ENCODE measurements around the gene L3MBTL4.

L3MBTL4 gene

DNA sequence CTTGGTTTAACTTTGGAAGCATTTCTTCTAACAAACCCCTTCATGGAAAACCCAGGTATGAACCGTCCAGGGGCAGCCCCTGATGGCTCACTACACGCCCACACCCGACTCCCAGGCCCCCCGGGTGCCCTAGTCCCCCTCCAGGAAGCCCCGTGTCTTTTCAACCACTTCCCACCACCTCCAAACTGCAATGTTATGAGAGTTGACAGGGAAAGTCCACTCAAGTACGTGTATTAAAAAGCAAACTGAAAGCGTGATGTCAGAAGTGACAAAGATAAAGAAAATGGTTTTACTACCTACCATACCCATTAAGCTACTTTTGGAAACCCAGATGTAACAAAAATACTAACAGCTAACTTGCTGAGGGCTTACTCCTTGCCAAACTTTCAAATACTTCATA is 51.5 kb downstream of the L3MBTL4 start:
- TF ChIP-seq, protein P1, sequence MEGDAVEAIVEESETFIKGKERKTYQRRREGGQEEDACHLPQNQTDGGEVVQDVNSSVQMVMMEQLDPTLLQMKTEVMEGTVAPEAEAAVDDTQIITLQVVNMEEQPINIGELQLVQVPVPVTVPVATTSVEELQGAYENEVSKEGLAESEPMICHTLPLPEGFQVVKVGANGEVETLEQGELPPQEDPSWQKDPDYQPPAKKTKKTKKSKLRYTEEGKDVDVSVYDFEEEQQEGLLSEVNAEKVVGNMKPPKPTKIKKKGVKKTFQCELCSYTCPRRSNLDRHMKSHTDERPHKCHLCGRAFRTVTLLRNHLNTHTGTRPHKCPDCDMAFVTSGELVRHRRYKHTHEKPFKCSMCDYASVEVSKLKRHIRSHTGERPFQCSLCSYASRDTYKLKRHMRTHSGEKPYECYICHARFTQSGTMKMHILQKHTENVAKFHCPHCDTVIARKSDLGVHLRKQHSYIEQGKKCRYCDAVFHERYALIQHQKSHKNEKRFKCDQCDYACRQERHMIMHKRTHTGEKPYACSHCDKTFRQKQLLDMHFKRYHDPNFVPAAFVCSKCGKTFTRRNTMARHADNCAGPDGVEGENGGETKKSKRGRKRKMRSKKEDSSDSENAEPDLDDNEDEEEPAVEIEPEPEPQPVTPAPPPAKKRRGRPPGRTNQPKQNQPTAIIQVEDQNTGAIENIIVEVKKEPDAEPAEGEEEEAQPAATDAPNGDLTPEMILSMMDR (IDR thresholded peaks at IDR 0.05; ENCODE audit: insufficient read depth, low read length, missing control alignments) = no peak
- POLR2A ChIA-PET = no interaction called here
- no peak for DNase-seq (ENCODE audit: low read depth, low spot score)
- H3K4me3 ChIP-seq (ENCODE audit: low read depth, low read length) = no peak overlapping the region
- CTCF ChIA-PET = no interaction called here

DNA sequence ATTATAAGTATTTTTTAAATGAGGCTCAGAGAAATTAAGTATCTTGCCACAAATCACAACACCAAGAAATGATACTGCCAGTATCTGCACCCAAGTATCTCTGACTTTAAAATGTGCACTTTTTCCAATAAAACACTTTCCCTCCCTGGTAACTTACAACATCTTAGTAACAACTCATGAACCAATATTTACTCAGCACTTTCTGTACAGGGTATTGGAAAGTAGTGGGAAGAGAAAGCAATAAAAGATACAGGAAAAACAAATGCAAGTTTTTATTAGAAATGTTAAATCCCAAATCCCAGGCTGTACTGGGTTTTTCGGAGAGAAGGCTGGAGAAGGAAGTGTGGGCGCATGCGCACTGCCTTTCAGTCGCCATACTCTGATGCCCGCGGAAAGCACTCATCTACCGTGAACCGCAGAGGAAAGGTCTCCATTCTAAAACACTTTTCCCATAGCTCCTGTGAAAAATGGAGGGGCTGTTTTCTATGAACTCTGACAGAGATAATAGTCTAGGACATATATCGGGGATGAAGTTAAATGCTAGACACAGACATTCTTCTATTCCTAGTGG is 52.1 kb downstream of the L3MBTL4 start:
- TF ChIP-seq, protein P1 (IDR thresholded peaks at IDR 0.05; ENCODE audit: insufficient read depth, low read length, missing control alignments) = no peak
- ChIA-PET POLR2A (no interaction called here), CTCF (no interaction called here)
- DNase-seq (ENCODE audit: low read depth, low spot score) = no peak
- H3K4me3 ChIP-seq (ENCODE audit: low read depth, low read length) = no peak overlapping the region

DNA sequence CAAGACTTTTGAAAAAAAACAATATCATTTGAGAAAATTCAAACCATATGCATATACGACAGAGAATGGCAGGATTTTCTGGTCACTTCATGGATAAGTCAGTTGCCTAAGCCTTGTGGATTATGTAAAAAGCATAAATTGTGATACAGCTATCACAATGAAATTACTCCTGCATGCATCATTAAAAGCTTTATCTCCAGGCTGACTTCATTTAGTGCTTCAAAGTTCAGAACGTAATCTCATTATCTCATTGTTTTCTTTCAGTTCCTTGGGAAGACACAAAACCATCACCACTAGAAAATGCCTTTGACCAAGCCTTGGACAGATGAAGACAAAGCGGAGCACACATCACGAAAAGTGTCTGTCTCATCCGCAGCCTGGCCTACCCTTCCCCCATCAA is 57.0 kb downstream of the L3MBTL4 start:
- ChIA-PET CTCF (no interaction called here), POLR2A (no interaction called here)
- DNase-seq (ENCODE audit: low read depth, low spot score) = no peak
- TF ChIP-seq, protein P1 (IDR thresholded peaks at IDR 0.05; ENCODE audit: insufficient read depth, low read length, missing control alignments) = no peak
- no peak overlapping the region for H3K4me3 ChIP-seq (ENCODE audit: low read depth, low read length)

DNA sequence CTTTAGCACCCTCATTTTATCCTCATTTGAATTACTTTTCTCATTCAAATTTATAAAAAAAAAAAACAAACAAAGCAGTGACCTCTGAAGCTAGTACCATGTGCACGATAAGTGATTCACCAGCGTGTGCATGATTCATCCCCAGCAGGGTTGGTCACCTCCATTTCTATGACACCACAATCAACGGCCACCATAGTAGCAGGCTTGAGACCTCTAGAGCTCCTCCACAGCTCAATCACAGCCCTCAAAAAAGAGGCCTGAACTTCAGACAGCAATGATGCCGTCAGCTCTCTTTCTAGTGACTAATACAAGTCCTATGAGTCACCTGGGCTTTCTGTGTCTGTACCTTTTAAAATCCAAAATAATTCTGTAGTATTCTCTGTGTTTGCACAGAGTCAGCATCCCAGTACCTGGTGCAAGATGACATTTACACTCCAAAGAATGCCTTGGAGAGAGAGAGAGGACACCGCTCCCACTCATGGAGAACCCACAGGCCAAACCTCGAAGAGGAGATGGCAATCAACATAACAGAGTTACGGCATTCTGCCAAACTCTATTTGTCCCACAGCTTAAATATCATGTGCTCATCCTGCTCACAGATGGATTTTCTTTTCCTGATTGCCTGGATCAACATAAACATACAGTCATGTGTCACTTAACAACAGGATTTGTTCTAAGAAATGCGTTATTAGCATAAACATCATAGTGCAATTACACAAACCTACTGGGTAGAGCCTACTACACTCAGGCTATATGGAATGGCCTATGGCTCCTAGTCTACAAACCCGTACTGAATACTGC is 58.7 kb downstream of the L3MBTL4 start:
- ChIA-PET CTCF (no interaction called here), POLR2A (no interaction called here)
- DNase-seq (ENCODE audit: low read depth, low spot score) = no peak
- H3K4me3 ChIP-seq (ENCODE audit: low read depth, low read length) = no peak overlapping the region
- TF ChIP-seq, protein P1 (IDR thresholded peaks at IDR 0.05; ENCODE audit: insufficient read depth, low read length, missing control alignments) = no peak

DNA sequence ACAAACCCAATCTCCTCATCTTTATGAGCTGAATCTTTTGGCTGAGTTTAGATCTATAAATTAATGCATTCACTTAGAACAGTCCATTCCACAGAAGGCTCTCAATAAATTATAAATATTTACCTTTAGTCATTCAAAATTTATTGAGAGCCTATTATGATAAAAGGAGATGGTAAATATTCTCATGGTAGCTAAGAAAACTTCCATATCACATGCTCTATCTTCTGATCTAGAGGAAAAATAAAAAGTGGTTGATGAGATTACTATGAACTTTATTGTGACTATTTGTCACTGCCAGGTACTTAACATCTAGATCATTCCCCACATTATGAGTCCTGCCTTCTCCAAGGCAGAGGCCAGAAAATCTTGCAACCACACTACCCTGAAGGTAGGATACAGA is 62.4 kb downstream of the L3MBTL4 start:
- no peak for DNase-seq (ENCODE audit: low read depth, low spot score)
- POLR2A ChIA-PET = no interaction called here
- CTCF ChIA-PET = no interaction called here
- no peak overlapping the region for H3K4me3 ChIP-seq (ENCODE audit: low read depth, low read length)
- TF ChIP-seq, protein P1 (IDR thresholded peaks at IDR 0.05; ENCODE audit: insufficient read depth, low read length, missing control alignments) = no peak

DNA sequence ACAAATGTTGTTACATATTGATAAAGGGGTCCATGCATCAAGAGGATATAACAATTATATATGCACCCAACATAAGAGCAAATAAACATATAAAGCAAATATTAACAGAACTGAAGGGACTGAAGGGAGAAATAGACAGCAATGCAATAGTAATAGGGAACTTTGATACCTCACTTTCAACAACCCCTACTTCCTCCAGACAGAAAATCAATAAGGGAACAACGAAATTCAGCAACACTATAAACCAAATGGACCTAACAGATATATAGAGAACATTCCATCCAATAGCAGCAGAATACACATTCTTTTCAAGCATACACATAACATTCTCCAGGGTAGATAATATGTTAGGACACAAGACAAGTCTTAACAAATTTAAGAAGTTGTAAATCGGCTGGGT is 71.7 kb downstream of the L3MBTL4 start:
- CTCF ChIA-PET = no interaction called here
- POLR2A ChIA-PET = no interaction called here
- H3K4me3 ChIP-seq (ENCODE audit: low read depth, low read length) = no peak overlapping the region
- TF ChIP-seq, protein P1 (IDR thresholded peaks at IDR 0.05; ENCODE audit: insufficient read depth, low read length, missing control alignments) = no peak
- DNase-seq (ENCODE audit: low read depth, low spot score) = no peak
